ENCODE data around the gene LHPP.
"Not testable (repeated sequence)": the region's sequence is repeated elsewhere in the genome, so short reads cannot be mapped to it uniquely, and the experiment has no call there.

Gene LHPP

GRCh38 chr10:124598196-124598595 lies 136.6 kb downstream of the LHPP start:
- DNase-seq, result no peak

GRCh38 chr10:124598773-124599587 lies 137.4 kb downstream of the LHPP start:
- DNase-seq, result peak; percentile 15

GRCh38 chr10:124599588-124600050 lies 138.0 kb downstream of the LHPP start:
- DNase-seq, result no peak

- peak; percentile 29 for DNase-seq
Observed at GRCh38 chr10:124600051-124600880, 138.6 kb downstream of the LHPP start.

GRCh38 chr10:124601016-124601415 lies 139.4 kb downstream of the LHPP start:
- no peak for DNase-seq

GRCh38 chr10:124601431-124602120 lies 140.0 kb downstream of the LHPP start:
- peak; percentile 24 for DNase-seq

- no peak for DNase-seq
Observed at GRCh38 chr10:124602121-124602561, 140.5 kb downstream of the LHPP start.

GRCh38 chr10:124602646-124603365 lies 141.2 kb downstream of the LHPP start:
- peak; percentile 28 for DNase-seq

GRCh38 chr10:124603376-124604213 lies 142.0 kb downstream of the LHPP start:
- peak; percentile 23 for DNase-seq

- peak; percentile 37 for DNase-seq
Observed at GRCh38 chr10:124604214-124605000, 142.8 kb downstream of the LHPP start.

- no peak for DNase-seq
Observed at GRCh38 chr10:124605001-124605370, 143.4 kb downstream of the LHPP start.

- no peak for DNase-seq
Observed at GRCh38 chr10:124605481-124605855, 143.8 kb downstream of the LHPP start.

GRCh38 chr10:124605856-124606812 lies 144.5 kb downstream of the LHPP start:
- peak; percentile 46 for DNase-seq

GRCh38 chr10:124606822-124607221 lies 145.2 kb downstream of the LHPP start:
- DNase-seq, result no peak

- DNase-seq, result no peak
Observed at GRCh38 chr10:124607693-124608092, 146.1 kb downstream of the LHPP start.

GRCh38 chr10:124608093-124608721 lies 146.6 kb downstream of the LHPP start:
- DNase-seq, result no peak

- DNase-seq, result no peak
Observed at GRCh38 chr10:124609698-124610097, 148.1 kb downstream of the LHPP start.

- not testable (repeated sequence) for DNase-seq
Observed at GRCh38 chr10:124610186-124610585, 148.6 kb downstream of the LHPP start.

GRCh38 chr10:124610851-124611250 lies 149.2 kb downstream of the LHPP start:
- not testable (repeated sequence) for DNase-seq
